HUDEP-2 (cell line): ENCODE data around the gene CA4.
A peak's percentile ranks its signal among the peaks of the same experiment; 100 is the strongest.

ENCODE experiments used
- DNase-seq, 76 experiments: peaks; one replicate each; lab custom pipeline; 2025; ENCODE audit not compliant: unreplicated experiment in 76 of 76; lab: John Stamatoyannopoulos, UW

CA4 gene

DNA sequence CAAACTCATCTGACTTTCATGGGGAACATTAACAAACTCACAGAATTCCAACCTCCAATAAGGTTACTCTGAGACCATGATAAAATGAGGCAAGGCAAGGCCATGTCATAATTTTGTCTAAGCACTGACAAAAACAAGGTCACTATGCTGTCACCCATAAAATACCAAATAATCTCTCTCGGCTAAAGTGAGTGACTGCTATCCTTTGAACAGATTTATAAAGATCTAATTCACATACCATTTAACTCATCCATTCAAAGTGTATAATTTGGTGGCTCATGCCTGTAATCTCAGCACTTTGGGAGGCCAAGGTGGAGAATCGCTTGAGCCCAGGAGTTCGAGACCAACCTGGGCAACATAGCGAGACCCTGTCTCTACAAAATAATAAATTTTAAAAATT, 20.6 kb upstream of the CA4 start:
- no peak for DNase-seq

DNA sequence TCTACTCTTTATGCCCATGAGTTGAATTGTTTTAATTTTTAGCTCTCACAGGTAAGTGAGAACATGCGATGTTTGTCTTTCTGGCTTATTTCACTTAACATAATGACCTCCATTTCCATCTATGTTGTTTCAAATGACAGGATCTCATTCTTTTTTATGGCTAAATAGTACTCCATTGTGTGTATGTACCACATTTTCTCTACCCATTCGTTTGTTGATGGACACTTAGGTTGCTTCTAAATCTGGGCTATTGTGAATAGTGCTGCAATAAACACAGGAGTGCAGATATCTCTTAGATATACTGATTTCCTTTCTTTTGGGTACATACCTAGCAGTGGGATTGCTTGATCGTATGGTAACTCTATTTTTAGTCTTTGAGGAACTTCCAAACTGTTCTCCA, 19.3 kb upstream of the CA4 start:
- DNase-seq, result no peak

DNA sequence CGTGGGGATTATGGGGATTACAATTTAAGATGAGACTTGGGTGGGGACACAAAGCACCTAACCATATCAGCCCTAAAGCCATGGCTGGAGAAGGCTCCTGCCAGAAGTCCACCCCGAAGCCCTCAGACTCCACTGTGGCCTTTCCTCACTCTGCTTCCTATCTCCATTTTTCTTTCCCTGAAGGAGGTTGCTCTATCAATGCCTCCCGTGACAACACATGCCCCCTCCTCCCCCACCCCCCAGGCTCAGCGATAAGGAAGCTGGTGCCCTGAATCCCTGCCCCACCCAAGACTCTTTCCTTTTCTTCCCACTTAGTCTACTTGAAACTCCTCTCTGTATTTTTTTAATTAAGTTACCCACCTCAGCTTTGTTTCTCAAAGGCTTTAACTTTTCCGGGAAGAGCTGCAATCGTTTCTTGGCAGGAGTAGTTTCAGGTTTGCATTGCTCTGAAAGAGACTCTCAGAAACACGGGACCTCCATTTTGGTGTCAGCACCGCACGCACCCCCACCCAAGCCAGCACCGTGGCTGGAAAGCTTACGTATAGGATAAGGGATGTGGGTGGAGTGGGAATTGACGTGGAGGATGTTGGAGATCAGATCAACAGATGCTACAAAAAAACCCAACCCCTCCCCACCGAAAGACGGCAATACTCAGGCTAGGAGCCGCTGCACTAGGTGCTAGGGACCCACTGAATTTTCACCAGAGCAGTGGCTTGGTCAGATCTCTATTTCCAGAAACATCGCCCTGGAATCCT, 15.2 kb upstream of the CA4 start:
- peak in 12 of 76 experiments; percentile 5 to 54 (median 20) for DNase-seq

DNA sequence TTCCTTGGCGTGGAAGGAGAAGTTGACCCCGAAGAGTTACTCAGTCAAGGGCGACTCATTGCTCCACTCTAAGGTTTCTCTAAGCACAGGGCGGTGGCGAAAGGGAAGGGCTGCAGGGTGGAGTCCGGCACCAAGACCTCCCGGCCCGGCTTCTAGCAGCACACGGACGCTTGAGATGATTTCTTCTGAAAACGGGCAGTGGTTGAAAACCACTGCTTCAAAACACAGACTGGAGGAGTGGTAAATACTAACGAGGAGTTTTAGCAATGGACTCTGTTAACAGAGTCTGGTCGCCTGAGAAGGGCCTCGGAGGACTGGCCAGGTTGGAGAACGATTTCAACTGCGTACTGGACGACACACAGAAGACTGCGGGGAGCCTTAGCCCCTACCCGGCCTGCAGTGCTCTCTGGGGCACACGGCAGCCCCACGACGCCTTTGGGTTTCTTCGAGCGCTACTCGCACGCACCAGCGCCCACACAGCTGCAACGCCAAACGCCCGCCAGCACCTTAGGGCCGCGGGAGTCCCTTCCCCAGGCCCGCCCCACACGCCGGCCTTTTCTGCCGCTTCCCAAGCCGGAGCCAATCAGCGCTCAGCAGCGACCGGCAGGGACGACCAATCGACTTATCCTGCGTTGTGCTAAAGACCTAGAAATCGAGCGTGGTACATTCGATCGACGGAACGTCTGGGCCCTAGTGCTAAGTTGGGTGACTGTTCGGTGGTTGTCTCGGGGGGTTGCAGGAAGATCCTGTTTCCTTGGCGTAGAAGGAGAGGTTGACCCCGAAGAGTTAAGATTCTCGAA, 14.4 kb upstream of the CA4 start:
- peak in 74 of 76 experiments; percentile 38 to 92 (median 78) for DNase-seq

DNA sequence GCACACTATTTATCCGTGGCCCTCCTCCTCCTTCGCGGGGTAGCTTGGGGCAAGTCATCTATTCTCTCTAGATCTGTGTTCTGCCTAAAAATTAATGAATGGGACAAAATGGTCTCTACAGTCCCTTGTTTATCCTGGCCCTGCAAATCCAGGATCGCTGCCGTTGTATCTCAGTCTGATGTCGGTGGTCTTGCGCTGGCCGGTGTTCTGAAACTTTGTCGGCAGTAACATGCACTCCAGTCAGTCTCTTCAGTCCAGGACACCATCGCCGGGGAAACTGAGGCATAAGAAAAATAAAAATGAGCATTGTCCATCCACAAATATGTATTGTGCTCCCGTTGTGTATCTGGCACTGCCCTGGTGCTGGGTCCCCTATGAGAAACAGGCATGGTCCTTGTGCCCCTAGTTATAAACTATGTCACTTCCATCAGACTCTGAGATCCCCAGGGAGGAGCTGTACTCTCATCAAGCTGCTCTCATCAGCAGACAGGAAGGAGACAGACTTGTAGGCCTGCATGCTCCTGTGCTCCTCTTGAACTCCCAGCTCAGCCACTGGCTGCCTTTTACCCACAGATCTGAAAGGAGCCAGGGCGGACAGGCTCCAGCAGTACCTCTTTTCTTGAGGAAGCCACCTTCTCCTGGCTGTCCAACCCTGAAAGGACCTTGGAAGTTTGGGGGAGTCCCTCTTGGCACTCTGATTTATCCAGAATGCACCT, 13.7 kb upstream of the CA4 start:
- DNase-seq, result no peak

DNA sequence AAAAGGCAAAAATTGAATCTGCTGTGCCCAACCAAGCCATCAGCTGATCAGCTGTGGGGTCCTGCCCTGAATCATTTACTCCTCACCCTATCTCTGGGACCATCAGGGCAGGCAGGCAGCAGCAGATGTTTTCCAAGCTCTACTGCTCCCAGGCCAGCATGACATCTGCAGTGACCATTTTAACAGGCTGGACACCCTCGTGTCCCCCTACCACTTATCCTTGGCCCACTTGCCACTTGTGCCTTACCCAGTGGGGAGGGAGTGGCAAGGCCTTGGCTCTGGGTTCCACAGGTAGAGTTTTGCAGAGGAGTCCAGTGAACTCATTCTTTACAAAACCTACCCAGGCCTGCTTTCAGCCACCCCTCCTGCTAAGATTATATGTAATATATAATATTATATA, 12.0 kb upstream of the CA4 start:
- no peak for DNase-seq

DNA sequence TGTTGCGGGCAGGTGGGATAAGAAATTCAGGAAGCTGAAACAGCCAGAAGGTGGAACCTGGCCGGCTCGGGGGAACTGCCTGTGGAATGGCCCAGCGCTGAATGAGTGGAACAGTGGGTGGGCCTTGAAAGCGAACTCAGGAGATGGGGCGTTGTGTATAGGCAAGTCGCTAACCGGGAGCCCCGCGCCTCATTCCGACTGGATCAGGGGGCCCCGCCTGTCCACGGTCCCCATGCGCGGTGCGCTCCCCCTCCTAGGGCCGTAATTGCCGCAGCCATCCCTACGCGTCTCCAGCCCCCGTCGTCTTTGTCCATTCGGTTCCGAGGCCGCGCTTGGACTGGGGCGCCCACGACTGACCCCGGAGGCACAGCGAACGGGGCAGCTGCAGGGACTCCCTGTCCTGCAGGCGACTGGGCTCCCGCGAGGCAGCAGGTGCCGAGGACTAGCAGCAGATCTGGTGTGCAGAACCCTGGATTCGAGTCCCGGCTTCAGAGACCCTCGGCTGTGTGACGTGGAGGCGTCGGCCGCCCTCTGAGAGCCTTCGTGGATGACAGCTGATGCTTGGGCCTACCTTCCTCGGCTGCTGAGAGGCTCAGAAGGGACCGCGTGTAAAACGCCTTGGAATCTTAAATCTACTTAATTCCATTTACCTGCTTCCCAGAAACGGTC, 10.9 kb upstream of the CA4 start:
- DNase-seq, result no peak

DNA sequence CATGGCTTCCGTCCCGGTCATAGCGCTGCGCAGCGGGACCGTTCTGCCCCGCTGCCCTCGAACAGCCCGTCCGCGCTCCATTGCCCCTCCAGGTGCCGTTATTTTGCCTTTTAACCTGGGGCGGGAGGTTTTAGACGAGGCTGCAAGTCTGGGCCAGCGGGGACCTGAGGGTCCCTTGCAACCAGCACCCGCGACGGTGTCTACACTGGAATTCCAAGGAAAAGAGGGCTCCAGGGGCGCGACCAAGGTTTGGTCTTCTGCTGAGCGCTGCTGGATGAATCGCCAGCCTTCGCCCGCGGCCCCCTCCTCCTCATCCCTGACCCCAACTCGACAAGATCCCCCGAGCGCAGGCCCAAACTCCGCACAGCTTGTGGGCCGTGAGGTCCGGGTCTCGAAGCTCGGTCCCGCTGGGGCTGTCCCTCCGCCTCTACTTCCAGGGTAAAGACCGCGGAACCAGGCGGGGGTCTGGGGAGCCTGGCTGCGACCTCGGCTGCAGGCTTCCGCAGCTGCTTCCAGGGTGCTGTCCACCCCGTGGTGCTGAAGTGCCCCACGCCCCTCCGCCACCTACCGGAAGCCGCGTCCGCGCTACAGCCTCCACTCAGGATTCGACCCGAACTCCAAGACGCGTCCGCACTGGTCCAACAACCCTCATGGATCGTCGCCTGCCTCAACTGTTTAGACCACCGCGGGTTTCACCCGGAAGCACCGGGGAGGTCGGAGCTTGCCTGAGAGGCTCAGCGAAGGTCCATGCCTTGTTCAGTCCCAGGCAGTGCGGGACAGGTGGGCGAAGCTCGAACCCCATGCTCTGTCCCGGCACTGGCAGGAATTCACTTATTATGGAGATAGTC, 10.1 kb upstream of the CA4 start:
- peak in 65 of 76 experiments; percentile 4 to 80 (median 54) for DNase-seq

DNA sequence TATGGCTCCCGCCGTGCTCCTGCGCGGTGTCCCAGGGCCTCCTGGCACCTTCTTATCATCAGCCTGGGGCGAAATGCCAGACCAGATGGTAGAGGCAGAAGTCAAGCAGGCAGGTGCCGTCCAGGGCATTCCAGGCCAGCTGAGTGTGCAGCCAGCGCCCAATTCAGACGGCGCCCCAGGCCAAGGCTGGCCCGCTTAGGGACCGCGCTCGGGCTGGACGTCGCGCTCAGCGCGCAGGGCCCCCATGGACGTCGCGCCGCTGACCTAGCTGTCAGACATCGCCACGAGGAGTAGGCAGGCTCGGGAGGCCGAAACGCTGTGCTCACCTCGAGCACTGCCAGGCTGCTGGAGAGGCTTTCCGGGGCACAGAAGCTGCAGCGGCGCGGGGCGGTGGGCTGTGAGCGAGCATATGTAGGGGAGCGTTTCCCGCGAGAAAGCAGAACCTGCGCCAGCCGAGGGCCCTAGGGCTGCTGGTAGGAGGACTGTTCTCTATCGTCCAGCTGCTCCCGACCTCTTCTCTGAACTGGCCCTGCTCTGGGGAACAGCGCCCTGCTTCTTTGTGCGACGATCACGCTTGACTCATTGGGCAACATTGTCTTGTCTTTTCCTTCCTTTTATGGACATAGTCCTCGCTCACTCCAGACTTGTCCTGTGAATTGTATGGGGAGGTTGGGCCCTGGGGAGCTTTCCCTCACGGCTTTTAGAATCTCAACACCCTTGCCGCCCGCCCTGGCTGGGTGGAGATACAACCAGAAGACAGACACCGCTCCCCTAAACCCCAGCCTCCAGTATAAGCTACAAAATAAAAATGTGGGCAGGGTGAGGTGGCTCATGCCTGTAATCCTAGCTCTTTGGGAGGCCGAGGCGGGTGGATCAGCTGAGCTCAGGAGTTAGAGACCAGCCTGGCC, 8.4 kb upstream of the CA4 start:
- DNase-seq, result peak in 7 of 76 experiments; percentile 4 to 24 (median 15)

DNA sequence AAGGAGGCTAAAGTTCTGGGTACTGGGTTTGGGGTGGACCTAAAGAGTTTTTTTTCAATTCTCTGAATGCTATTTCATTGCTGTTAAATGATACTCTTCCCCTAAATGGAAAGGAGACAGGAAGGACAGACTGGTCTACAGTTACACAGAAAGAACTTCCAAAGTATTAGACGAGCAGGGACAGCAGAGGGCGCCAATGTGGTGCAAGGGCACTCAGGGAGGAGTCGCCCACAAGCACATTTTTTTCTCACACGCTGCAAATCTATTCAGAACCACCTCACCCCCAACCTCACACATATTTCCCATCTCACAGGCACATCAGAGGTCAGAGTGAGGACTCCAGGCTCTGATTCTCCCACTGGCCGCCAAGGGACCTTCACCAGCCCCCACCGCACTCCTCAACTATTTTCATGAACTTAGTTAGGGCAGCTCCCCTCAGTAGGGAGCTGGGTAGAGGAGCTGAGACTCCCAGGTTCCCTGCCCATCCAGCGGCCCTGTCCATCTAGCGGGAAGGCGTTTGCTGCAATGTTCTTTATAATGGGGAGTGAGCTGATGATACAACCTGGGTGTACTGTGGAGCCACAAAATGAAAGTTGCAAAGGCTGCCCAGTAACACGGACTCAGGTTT, 6.8 kb upstream of the CA4 start:
- peak in 66 of 76 experiments; percentile 7 to 84 (median 60) for DNase-seq

DNA sequence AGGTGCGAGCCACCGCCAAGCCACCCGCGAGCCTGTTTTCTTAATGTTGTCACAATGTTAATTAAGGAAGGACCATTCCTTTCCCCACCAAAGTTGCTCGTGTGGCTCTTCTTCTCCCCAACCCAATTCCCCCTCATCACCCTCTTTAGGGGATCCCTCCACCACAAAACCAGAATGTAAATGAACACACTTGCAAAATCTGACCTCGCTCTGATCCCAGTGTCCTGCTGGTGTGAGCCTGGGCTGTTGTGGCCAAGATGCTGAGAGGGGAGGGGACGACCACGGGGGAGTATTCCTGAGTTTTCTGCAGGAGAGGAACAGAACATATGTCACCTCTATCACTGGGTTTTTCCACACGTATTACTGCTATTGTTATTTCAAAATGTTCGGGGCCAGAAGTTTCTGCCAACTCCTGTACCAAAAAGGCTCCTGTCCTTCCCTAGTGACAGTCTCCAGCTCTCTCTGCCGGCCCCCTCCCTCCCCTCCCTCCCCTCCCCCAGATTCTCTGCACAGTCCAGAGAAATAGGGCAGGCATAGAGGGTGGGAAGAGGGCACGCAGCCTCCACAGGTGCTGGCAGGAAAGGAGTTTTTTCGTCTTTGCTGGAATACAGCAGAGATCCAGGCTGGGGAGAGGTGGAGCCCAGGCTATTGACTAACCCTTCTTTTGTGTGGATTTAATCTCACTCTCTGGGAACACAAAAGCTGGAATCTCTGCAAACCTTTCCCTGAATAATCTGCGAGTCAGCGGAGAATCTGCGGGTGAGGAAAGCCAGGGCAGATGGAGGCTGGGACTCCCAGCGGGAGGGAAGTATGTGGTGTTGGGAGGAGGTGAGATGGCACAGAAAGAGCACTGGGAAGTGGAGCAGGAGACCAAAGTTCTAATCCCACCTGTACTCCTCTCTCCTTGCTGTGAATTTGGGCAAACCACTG, 4.5 kb upstream of the CA4 start:
- no peak for DNase-seq

DNA sequence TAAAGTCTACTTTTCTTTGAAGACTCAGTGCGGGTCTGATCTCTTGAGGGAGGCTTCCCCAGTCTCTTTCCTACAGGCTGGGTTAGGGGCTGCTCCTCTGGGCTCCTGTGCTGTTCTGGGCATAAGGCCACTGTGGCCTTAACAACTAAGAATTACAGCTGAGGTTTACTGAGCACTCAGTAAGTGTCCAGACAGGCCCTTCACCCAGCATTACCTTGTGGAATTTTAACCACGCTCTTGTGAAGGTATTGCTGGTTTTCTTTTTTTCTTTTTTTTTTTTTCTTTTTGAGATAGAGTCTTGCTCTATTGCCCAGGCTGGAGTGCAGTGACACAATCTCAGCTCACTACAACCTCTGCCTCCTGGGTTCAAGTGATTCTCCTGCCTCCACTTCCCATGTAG, 3.6 kb upstream of the CA4 start:
- no peak for DNase-seq

DNA sequence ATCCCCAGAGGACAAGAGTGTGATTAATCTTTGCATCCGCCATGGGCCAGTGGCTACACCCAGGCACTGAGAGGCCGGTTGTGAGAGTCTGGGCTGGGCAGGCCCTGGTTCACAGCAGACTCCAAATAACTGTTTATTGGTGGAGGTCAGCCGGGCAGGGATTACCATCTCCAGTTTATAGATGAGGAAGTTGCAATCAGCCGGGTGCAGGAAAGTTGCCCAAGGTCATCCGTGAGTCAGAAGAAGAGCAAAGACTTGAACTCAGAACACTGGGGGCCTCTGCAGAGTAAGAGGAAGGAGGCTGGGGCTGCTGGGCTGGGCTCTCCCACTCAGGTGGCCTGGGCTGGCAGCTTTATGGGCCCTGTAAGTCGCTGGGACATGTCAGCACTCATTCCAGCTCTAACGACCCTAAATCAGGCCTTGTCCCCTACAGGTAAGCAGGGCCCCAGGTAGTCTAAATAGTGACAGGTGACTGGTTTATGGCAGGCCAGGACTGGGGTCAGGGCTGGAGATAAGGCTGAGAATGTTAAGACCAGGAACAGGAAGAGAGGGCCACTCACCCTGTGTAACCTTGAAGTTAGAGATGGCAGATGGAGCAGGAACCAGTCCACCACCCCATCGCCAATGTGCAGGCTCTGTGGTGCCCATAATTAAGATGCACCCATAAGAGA, 2.1 kb upstream of the CA4 start:
- DNase-seq, result no peak

DNA sequence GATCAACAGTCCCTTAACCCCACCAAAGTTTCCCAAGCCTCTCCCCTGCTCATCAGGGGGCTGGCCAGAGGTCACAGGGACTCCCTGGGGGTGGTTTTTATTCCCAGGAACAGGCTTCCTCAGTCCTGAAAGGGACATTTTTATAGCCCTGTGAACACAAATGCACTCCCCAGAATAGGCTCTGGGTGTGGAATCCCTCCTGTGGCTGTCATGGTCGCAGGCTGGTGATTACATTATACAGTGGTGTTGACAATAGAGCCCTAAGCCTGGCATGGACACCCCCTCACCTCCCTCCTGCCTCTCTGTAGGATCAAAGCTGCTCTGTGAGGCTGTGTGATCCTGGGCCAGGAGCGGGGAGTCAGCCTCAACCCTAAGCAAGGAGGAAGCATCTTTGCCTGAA, 1.4 kb upstream of the CA4 start:
- DNase-seq, result no peak

DNA sequence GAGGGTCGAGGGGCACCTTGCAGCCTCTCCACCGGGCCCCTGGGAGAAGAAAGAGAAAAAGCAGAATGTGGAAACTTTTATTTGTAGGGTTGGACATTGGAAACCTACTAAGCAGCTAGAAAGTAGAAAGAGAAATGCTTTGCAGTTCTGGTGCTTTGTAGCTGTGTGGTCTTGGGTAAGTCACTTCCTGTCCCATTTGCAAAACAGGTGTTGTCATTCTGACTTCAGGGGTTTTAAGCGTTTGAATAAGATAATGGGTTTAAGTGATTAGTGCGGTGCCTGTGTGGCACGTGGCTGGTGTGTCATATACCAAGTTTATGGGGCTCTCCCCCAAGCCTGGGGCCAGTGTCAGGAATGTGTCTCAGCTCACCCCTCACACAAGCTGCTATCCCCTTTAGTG, 1.6 kb downstream of the CA4 start:
- DNase-seq, result no peak

DNA sequence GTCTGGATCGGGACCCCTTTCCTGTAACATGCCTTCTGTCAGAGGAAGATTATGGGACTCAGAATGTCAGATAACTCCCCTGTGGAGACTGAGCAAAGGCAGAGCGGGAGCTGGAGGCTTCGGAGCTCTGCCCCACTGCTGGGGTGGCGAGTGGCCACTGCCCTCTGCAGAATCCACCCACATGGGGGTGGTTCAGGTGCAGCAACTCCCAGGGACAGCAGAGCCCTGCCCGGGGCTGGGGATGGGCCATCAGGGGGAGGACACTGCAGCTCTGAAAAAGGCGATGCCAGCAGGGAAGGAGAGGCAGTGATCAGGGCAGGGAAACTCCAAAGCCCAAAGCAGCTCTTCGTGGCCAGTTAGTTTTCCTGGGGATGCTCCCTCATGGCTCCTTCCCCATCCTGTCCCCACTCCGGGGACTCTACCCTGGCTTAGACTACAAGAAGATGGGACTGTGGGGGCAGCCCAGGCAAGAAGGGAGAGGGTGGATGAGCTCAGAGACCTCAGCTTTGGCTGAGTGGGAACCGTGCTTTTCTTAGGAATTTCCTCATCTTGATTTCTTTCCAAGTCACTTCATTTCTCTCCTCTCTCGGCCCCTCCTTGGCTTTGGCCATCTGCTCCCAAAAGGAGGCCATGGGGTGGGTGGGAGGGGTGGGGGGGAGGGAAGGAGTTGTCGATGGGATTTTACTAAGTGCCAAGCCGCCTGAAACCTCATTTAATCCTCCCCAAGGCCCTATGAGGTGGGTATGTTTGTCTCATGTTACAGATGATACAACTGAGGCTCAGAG, 4.0 kb downstream of the CA4 start:
- no peak for DNase-seq
